Karpas-422 (cell line): ENCODE results near the gene SNW1. TPM values are rescaled to one million over a fixed set of nuclear protein-coding genes. Genes with fewer than 3 reads are reported as not detected.
"Not testable (repeated sequence)": the region's sequence is repeated elsewhere in the genome, so short reads cannot be mapped to it uniquely, and the experiment has no call there.

Experiments used
- DNase-seq: peaks from one replicate; pipeline ENCODE4 v3.0.0-alpha.2; 2015
- H2AFZ ChIP-seq: fragments of 200-600 bp; sonication (generic); 2 replicates; pipeline ENCODE4 v1.6.1; 2014; ENCODE audit warnings: antibody characterized with exemption, low read length, mixed read lengths
- H3K27ac ChIP-seq: fragments of 200-600 bp; sonication (generic); 2 replicates; pipeline ENCODE4 v1.5.1; 2014; ENCODE audit warnings: mild to moderate bottlenecking, low read length, moderate library complexity
- H3K27me3 ChIP-seq: fragments of 200-600 bp; sonication (generic); 2 replicates; pipeline ENCODE4 v1.6.1; 2014; ENCODE audit warnings: low read length, mixed read lengths
- H3K36me3 ChIP-seq: fragments of 200-600 bp; sonication (generic); 2 replicates; pipeline ENCODE4 v1.6.1; 2014; ENCODE audit warnings: low read length, mixed read lengths; ENCODE audit not compliant: insufficient read depth
- H3K4me1 ChIP-seq: fragments of 200-600 bp; sonication (generic); 2 replicates; pipeline ENCODE4 v1.6.1; 2014; ENCODE audit warnings: mild to moderate bottlenecking, low read length, mixed read lengths
- H3K4me2 ChIP-seq: fragments of 200-600 bp; sonication (generic); 2 replicates; pipeline ENCODE4 v1.6.1; 2014; ENCODE audit warnings: low read length, low read depth, mild to moderate bottlenecking; ENCODE audit not compliant: poor library complexity, severe bottlenecking
- H3K4me3 ChIP-seq: fragments of 200-600 bp; sonication (generic); 2 replicates; pipeline ENCODE4 v1.5.1; 2014; ENCODE audit warnings: mild to moderate bottlenecking, antibody characterized with exemption, low read length, mixed read lengths
- H3K79me2 ChIP-seq: fragments of 200-600 bp; sonication (generic); 2 replicates; pipeline ENCODE4 v1.6.1; 2014; ENCODE audit warnings: mild to moderate bottlenecking, low read length, mixed read lengths
- H3K9ac ChIP-seq: fragments of 200-600 bp; sonication (generic); 2 replicates; pipeline ENCODE4 v1.6.0; 2014; ENCODE audit warnings: low read length
- H3K9me2 ChIP-seq: fragments of 200-600 bp; sonication (generic), shearing (Covaris generic); replicated peaks from 2 replicates; pipeline ENCODE4 v1.6.0; 2014; ENCODE audit warnings: mild to moderate bottlenecking, low read length, moderate library complexity; ENCODE audit not compliant: insufficient read depth
- H3K9me3 ChIP-seq: fragments of 300-700, 200-600 bp; sonication (generic); 2 replicates; pipeline ENCODE4 v1.6.1; 2014; ENCODE audit warnings: low read length, mixed read lengths
- H4K20me1 ChIP-seq: fragments of 200-600 bp; sonication (generic); 2 replicates; pipeline ENCODE4 v1.6.1; 2014; ENCODE audit warnings: mild to moderate bottlenecking, antibody characterized with exemption, low read length, low read depth; ENCODE audit not compliant: insufficient read depth
- total RNA-seq: library from RNA; depleted of rRNA; stranded (reverse); fragments of >200 nt; shearing (Covaris generic); gene quantifications from 2 replicates; pipeline ENCODE4 v1.2.3, GENCODE V29; 2014; ENCODE audit warnings: low replicate concordance

The SNW1 gene
- total RNA-seq, 1 experiment from 2014 or later: 88.1 TPM

- Histone ChIP-seq H3K9me2 (no peaks in the 10 kb centered on the region), H3K9ac (no peak overlapping the region), H2AFZ (no peak overlapping the region), H3K4me1 (peaks cover 18% of the 10 kb centered on the region), H3K27me3 (no peaks in the 10 kb centered on the region), H3K36me3 (no peaks in the 10 kb centered on the region; the same call in 1 of the 2 replicates), H3K9me3 (no peaks in the 10 kb centered on the region), H3K79me2 (peaks cover 19% of the 10 kb centered on the region), H3K4me2 (no peak overlapping the region), H3K27ac (no peak overlapping the region), H4K20me1 (peaks cover 13% of the 10 kb centered on the region; the same call in 1 of the 2 replicates), H3K4me3 (no peak overlapping the region)
- DNase-seq: no peak
Measured at GRCh38 chr14:77763978-77764377, 3.0 kb upstream of the SNW1 start.

GRCh38 chr14:77763316-77763715 lies 2.4 kb upstream of the SNW1 start:
- Histone ChIP-seq H2AFZ (no peak overlapping the region), H3K9me2 (no peaks in the 10 kb centered on the region), H3K9ac (no peak overlapping the region), H3K4me3 (no peak overlapping the region), H3K4me2 (no peak overlapping the region), H3K4me1 (peaks cover 21% of the 10 kb centered on the region), H3K9me3 (no peaks in the 10 kb centered on the region), H3K79me2 (peaks cover 26% of the 10 kb centered on the region), H3K27ac (no peak overlapping the region), H3K36me3 (peaks cover 4% of the 10 kb centered on the region; the same call in 1 of the 2 replicates), H3K27me3 (no peaks in the 10 kb centered on the region), H4K20me1 (peaks cover 13% of the 10 kb centered on the region; the same call in 1 of the 2 replicates)
- no peak for DNase-seq

GRCh38 chr14:77761205-77761931 lies 412 bp upstream of the SNW1 start:
- no peaks in the 10 kb centered on the region for H3K9me2 ChIP-seq
- peak overlapping the region; percentile 83 for H3K9ac ChIP-seq
- H3K36me3 ChIP-seq: peaks cover 9% of the 10 kb centered on the region; the same call in 1 of the 2 replicates
- H4K20me1 ChIP-seq: peaks cover 13% of the 10 kb centered on the region; the same call in 1 of the 2 replicates
- peaks cover 21% of the 10 kb centered on the region for H3K4me1 ChIP-seq
- H3K27me3 ChIP-seq: no peaks in the 10 kb centered on the region
- H3K27ac ChIP-seq: no peak overlapping the region
- no peaks in the 10 kb centered on the region for H3K9me3 ChIP-seq
- H3K4me2 ChIP-seq: peak overlapping the region; percentile 80
- peak; percentile 51 for DNase-seq
- peak overlapping the region; percentile 76 for H3K4me3 ChIP-seq
- H2AFZ ChIP-seq: peak overlapping the region; percentile 96
- peaks cover 45% of the 10 kb centered on the region for H3K79me2 ChIP-seq

GRCh38 chr14:77752799-77753516 lies 8.0 kb downstream of the SNW1 start:
- Histone ChIP-seq H4K20me1 (peaks cover 9% of the 10 kb centered on the region; the same call in 1 of the 2 replicates), H3K4me3 (no peak overlapping the region), H3K27me3 (no peaks in the 10 kb centered on the region), H3K9me2 (no peaks in the 10 kb centered on the region), H3K4me1 (no peaks in the 10 kb centered on the region), H3K4me2 (no peak overlapping the region), H3K27ac (no peak overlapping the region), H3K9me3 (no peaks in the 10 kb centered on the region), H3K9ac (no peak overlapping the region), H3K36me3 (peaks cover 54% of the 10 kb centered on the region), H3K79me2 (peaks cover 83% of the 10 kb centered on the region), H2AFZ (no peak overlapping the region)
- DNase-seq: no peak

GRCh38 chr14:77752266-77752665 lies 8.7 kb downstream of the SNW1 start:
- Histone ChIP-seq H3K4me2 (no peak overlapping the region), H3K36me3 (peaks cover 53% of the 10 kb centered on the region), H3K27ac (no peak overlapping the region), H3K9me3 (no peaks in the 10 kb centered on the region), H2AFZ (no peak overlapping the region), H3K4me3 (no peak overlapping the region), H3K27me3 (no peaks in the 10 kb centered on the region), H3K4me1 (no peaks in the 10 kb centered on the region), H4K20me1 (peaks cover 9% of the 10 kb centered on the region; the same call in 1 of the 2 replicates), H3K9ac (no peak overlapping the region), H3K79me2 (peaks cover 76% of the 10 kb centered on the region), H3K9me2 (no peaks in the 10 kb centered on the region)
- no peak for DNase-seq

- H3K9me3 ChIP-seq, H3K9ac ChIP-seq, H3K4me1 ChIP-seq, H3K27ac ChIP-seq, H3K4me3 ChIP-seq, H3K9me2 ChIP-seq, H4K20me1 ChIP-seq, DNase-seq, H3K4me2 ChIP-seq, H2AFZ ChIP-seq, H3K27me3 ChIP-seq: not testable (repeated sequence)
- Histone ChIP-seq H3K79me2 (peaks cover 64% of the 10 kb centered on the region), H3K36me3 (peaks cover 47% of the 10 kb centered on the region)
Measured at GRCh38 chr14:77747425-77747824, 13.5 kb downstream of the SNW1 start.

GRCh38 chr14:77746064-77746702 lies 14.8 kb downstream of the SNW1 start:
- Histone ChIP-seq H3K27ac (no peak overlapping the region), H3K79me2 (peaks cover 63% of the 10 kb centered on the region), H4K20me1 (peaks cover 3% of the 10 kb centered on the region; the same call in 1 of the 2 replicates), H3K36me3 (peaks cover 43% of the 10 kb centered on the region), H3K9me3 (no peaks in the 10 kb centered on the region), H3K4me1 (no peaks in the 10 kb centered on the region), H3K4me2 (no peak overlapping the region), H3K4me3 (no peak overlapping the region), H3K9me2 (no peaks in the 10 kb centered on the region), H2AFZ (no peak overlapping the region), H3K27me3 (no peaks in the 10 kb centered on the region), H3K9ac (no peak overlapping the region)
- no peak for DNase-seq

GRCh38 chr14:77741438-77741837 lies 19.5 kb downstream of the SNW1 start:
- no peaks in the 10 kb centered on the region for H3K9me3 ChIP-seq
- H4K20me1 ChIP-seq: peaks cover 6% of the 10 kb centered on the region; the same call in 1 of the 2 replicates
- no peak overlapping the region for H3K4me2 ChIP-seq
- H3K4me1 ChIP-seq: no peaks in the 10 kb centered on the region
- H2AFZ ChIP-seq: no peak overlapping the region
- peaks cover 44% of the 10 kb centered on the region for H3K36me3 ChIP-seq
- H3K9ac ChIP-seq: no peak overlapping the region
- no peak overlapping the region for H3K27ac ChIP-seq
- DNase-seq: no peak
- H3K79me2 ChIP-seq: peaks cover 66% of the 10 kb centered on the region
- no peaks in the 10 kb centered on the region for H3K9me2 ChIP-seq
- no peak overlapping the region for H3K4me3 ChIP-seq
- no peaks in the 10 kb centered on the region for H3K27me3 ChIP-seq
